HCT116 (cell line): ENCODE data around the gene VSNL1. TPM values are rescaled to one million over a fixed set of nuclear protein-coding genes. Genes with fewer than 3 reads are reported as not detected.

Experiments used
- ATAC-seq: fragments of 200-7000 bp; cut with Tn5 transposase; 2 replicates; pipeline ENCODE4 v1.9.1; 2020; ENCODE audit warnings: mild to moderate bottlenecking, moderate library complexity
- BruUV-seq: library from RNA; stranded (reverse); fragments of 400-500 nt; replicated peaks from 2 replicates; lab custom pipeline; 2021; lab: Mats Ljungman, UMichigan
- CTCF ChIA-PET: fragments of 300-600 bp; sonication (Branson Sonifier 250); formaldehyde crosslinking; loops from one replicate; lab custom pipeline; 2021; ENCODE audit warnings: antibody characterized with exemption; lab: Charles Lee
- POLR2A ChIA-PET: fragments of 300-600, 350-600 bp; sonication (Branson Sonifier 250); formaldehyde crosslinking; loops from one replicate; lab custom pipeline; 2021; ENCODE audit warnings: antibody characterized with exemption; lab: Charles Lee
- RAD21 ChIA-PET, 2 experiments: fragments of 300-600 bp; sonication (Branson Sonifier 250); formaldehyde crosslinking; loops; one replicate each; lab custom pipeline; 2023; ENCODE audit warnings: low total read pairs in 2 of 2; ENCODE audit not compliant: uncharacterized antibody in 2 of 2, unreplicated experiment in 2 of 2, low non-redundant PET in 1 of 2; lab: Charles Lee
- DNase-seq: peaks from one replicate; pipeline ENCODE4 v3.0.0-alpha.2; 2010; ENCODE audit warnings: low read depth, low spot score
- H2AFZ ChIP-seq: fragments of 200-600 bp; shearing (Covaris generic), sonication (generic); 2 replicates; pipeline ENCODE4 v1.6.1; 2017; ENCODE audit warnings: low read depth, mixed run types, mixed read lengths, antibody characterized with exemption, low read length; ENCODE audit not compliant: poor library complexity, severe bottlenecking
- H3K27ac ChIP-seq: 2 replicates; pipeline ENCODE4 v1.5.1; 2012; ENCODE audit warnings: low read depth, low read length
- H3K27me3 ChIP-seq: fragments of 200-600 bp; sonication (generic); 2 replicates; pipeline ENCODE4 v1.6.1; 2016; ENCODE audit warnings: mixed run types, low read length, mixed read lengths; ENCODE audit not compliant: insufficient read depth
- H3K36me3 ChIP-seq, 2 experiments: fragments of 200-500 bp in 1 of 2; fragments of 200-600 bp in 1 of 2; sonication (Bioruptor generic) in 1 of 2; sonication (generic) in 1 of 2; 2 replicates each; pipeline versions ENCODE4 v1.5.1 to v1.6.1; 2014 to 2016; ENCODE audit warnings: low read length in 2 of 2, inconsistent platforms in 1 of 2, mixed read lengths in 1 of 2, mixed run types in 1 of 2; ENCODE audit not compliant: insufficient read depth in 2 of 2, control insufficient read depth in 1 of 2
- H3K4me1 ChIP-seq, 2 experiments: fragments of 200-600 bp in 1 of 2; sonication (generic) in 1 of 2; 2 replicates each; pipeline versions ENCODE4 v1.5.1 to v1.6.1; 2012 to 2017; ENCODE audit warnings: low read length in 2 of 2, inconsistent platforms in 1 of 2, mild to moderate bottlenecking in 1 of 2, mixed read lengths in 1 of 2, mixed run types in 1 of 2, moderate library complexity in 1 of 2; ENCODE audit not compliant: insufficient read depth in 2 of 2, control insufficient read depth in 1 of 2
- H3K4me2 ChIP-seq: fragments of 200-600 bp; sonication (generic); 2 replicates; pipeline ENCODE4 v1.6.1; 2017; ENCODE audit warnings: mixed run types, low read length, mixed read lengths
- H3K4me3 ChIP-seq, 2 experiments: fragments of 200-600 bp in 1 of 2; sonication (generic) in 1 of 2; replicated peaks in 1 of 2; 2 replicates each; pipeline ENCODE4 v1.5.1; 2011 to 2016; ENCODE audit warnings: low read length in 2 of 2, control low read depth in 1 of 2, low read depth in 1 of 2, mild to moderate bottlenecking in 1 of 2, mixed read lengths in 1 of 2, mixed run types in 1 of 2
- H3K79me2 ChIP-seq: fragments of 200-600 bp; sonication (generic); 2 replicates; pipeline ENCODE4 v1.6.1; 2017; ENCODE audit warnings: mild to moderate bottlenecking, mixed run types, low read length, moderate library complexity, mixed read lengths; ENCODE audit not compliant: insufficient read depth
- H3K9ac ChIP-seq: fragments of 200-600 bp; sonication (generic); 2 replicates; pipeline ENCODE4 v1.6.1; 2016; ENCODE audit warnings: low read length, mixed read lengths
- H3K9me2 ChIP-seq: fragments of 200-600 bp; sonication (generic), shearing (Covaris generic); 2 replicates; pipeline ENCODE4 v1.6.1; 2017; ENCODE audit warnings: mixed run types, mild to moderate bottlenecking, moderate library complexity; ENCODE audit not compliant: insufficient read depth
- H3K9me3 ChIP-seq, 2 experiments: fragments of 200-500 bp in 1 of 2; fragments of 200-600 bp in 1 of 2; sonication (Bioruptor generic) in 1 of 2; sonication (generic) in 1 of 2; 2 replicates each; pipeline ENCODE4 v1.6.1; 2014 to 2017; ENCODE audit warnings: low read length in 2 of 2, mixed read lengths in 2 of 2, inconsistent platforms in 1 of 2, low read depth in 1 of 2, mild to moderate bottlenecking in 1 of 2, mixed run types in 1 of 2, moderate library complexity in 1 of 2; ENCODE audit not compliant: control insufficient read depth in 1 of 2, insufficient read depth in 1 of 2
- H4K20me1 ChIP-seq: fragments of 200-600 bp; sonication (generic), shearing (Covaris generic); 2 replicates; pipeline ENCODE4 v1.6.1; 2017; ENCODE audit warnings: mixed run types, mild to moderate bottlenecking, moderate library complexity; ENCODE audit not compliant: insufficient read depth
- EGR1 ChIP-seq: IDR thresholded peaks from 2 replicates; pipeline ENCODE4 v1.6.1; 2012; ENCODE audit warnings: low read depth
- ELF1 ChIP-seq: IDR thresholded peaks from 2 replicates; pipeline ENCODE4 v1.6.1; 2012; ENCODE audit warnings: low read depth, borderline replicate concordance
- POLR2A ChIP-seq: IDR thresholded peaks from 2 replicates; pipeline ENCODE4 v1.7.0; 2011; ENCODE audit warnings: borderline replicate concordance; ENCODE audit not compliant: insufficient read depth, insufficient read length; ENCODE audit errors: extremely low read depth
- SRF ChIP-seq: IDR thresholded peaks from 2 replicates; pipeline ENCODE4 v1.6.1; 2012; ENCODE audit warnings: low read depth
- YY1 ChIP-seq: IDR thresholded peaks from 2 replicates; pipeline ENCODE4 v1.6.1; 2011; ENCODE audit warnings: low read length, low read depth, moderate library complexity, mild to moderate bottlenecking; ENCODE audit not compliant: insufficient replicate concordance; ENCODE audit errors: extremely low read depth
- intact Hi-C: fragments of 100-400 bp; cut with micrococcal nuclease; formaldehyde crosslinking; loops from 2 replicates; pipeline ENCODE4 v1.10.0; 2022
- total RNA-seq: library from RNA; stranded (reverse); gene quantifications from one replicate; pipeline ENCODE4 v1.2.1, GENCODE V29; 2021; ENCODE audit not compliant: unreplicated experiment
- TF ChIP-seq, protein P1 (sequence below): IDR thresholded peaks from 2 replicates; pipeline ENCODE4 v1.6.1; 2012; ENCODE audit warnings: low read depth

VSNL1 gene
- total RNA-seq, 1 experiment from 2014 or later = 4.6 TPM

DNA sequence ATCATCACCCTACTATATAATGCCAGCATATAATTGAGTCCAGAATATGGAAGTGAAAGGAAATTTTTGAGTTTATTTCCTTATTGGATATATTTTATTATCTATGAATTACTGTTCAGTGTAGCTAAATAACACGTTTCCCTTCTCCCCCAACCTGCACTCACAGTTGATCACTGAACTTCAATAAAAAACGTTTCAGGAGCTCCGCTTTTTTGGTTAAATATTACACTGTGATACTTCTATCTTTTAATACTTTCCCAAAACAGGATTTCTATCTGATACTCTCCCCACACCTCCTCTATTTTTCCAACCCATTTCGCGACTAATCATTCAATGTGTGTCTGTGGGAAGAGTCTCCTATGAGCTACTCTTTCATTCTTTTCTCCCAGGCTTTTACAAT lies 7.2 kb downstream of the VSNL1 start:
- no peak overlapping the region for H2AFZ ChIP-seq
- ChIA-PET POLR2A (no interaction called here), CTCF (no interaction called here), RAD21 (no interaction called here)
- H3K27me3 ChIP-seq = no peaks in the 10 kb centered on the region
- ATAC-seq (no peak), DNase-seq (no peak)
- H4K20me1 ChIP-seq = no peaks in the 10 kb centered on the region
- H3K9me2 ChIP-seq = no peaks in the 10 kb centered on the region
- H3K4me2 ChIP-seq = no peak overlapping the region
- H3K4me3 ChIP-seq = no peak overlapping the region
- TF ChIP-seq YY1 = no peak
- TF ChIP-seq EGR1 = no peak
- TF ChIP-seq, protein P1, sequence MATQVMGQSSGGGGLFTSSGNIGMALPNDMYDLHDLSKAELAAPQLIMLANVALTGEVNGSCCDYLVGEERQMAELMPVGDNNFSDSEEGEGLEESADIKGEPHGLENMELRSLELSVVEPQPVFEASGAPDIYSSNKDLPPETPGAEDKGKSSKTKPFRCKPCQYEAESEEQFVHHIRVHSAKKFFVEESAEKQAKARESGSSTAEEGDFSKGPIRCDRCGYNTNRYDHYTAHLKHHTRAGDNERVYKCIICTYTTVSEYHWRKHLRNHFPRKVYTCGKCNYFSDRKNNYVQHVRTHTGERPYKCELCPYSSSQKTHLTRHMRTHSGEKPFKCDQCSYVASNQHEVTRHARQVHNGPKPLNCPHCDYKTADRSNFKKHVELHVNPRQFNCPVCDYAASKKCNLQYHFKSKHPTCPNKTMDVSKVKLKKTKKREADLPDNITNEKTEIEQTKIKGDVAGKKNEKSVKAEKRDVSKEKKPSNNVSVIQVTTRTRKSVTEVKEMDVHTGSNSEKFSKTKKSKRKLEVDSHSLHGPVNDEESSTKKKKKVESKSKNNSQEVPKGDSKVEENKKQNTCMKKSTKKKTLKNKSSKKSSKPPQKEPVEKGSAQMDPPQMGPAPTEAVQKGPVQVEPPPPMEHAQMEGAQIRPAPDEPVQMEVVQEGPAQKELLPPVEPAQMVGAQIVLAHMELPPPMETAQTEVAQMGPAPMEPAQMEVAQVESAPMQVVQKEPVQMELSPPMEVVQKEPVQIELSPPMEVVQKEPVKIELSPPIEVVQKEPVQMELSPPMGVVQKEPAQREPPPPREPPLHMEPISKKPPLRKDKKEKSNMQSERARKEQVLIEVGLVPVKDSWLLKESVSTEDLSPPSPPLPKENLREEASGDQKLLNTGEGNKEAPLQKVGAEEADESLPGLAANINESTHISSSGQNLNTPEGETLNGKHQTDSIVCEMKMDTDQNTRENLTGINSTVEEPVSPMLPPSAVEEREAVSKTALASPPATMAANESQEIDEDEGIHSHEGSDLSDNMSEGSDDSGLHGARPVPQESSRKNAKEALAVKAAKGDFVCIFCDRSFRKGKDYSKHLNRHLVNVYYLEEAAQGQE = no peak
- TF ChIP-seq ELF1 = no peak
- TF ChIP-seq SRF = no peak
- intact Hi-C loops = no loop called here
- peaks cover 3 to 19% of the 10 kb centered on the region in 2 experiments; a peak in 3 of 4 replicates for H3K4me1 ChIP-seq
- no TSS peak for BruUV-seq
- no peaks in the 10 kb centered on the region for H3K9me3 ChIP-seq
- no peak overlapping the region for H3K27ac ChIP-seq
- no peaks in the 10 kb centered on the region for H3K79me2 ChIP-seq
- H3K36me3 ChIP-seq = no peaks in the 10 kb centered on the region
- no peak overlapping the region for H3K9ac ChIP-seq

DNA sequence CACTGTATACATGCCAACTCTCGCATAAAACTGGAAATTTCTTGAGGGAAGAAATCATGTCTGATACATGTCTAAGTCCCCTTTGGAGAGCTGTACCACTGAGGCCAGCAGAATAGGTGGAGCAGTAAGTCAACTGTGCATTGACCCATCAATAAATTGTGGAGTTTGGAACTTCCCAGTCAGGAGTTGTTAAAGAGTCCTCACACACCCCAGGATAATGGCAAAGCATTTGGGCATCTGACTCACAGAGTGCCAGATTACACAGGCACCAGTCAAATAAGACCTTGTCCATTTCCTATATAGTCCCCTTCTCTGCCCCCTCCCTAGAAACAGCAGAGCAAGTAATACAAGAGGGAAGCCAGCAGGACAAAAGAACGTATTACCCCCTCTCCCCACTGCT lies 10.4 kb downstream of the VSNL1 start:
- no peak overlapping the region for H3K4me3 ChIP-seq
- no peak overlapping the region for H3K9ac ChIP-seq
- H3K9me2 ChIP-seq = no peaks in the 10 kb centered on the region
- H3K9me3 ChIP-seq = no peaks in the 10 kb centered on the region
- DNase-seq (no peak), ATAC-seq (no peak)
- H3K79me2 ChIP-seq = no peaks in the 10 kb centered on the region
- no peaks in the 10 kb centered on the region for H3K4me1 ChIP-seq
- no TSS peak for BruUV-seq
- H2AFZ ChIP-seq = no peak overlapping the region
- intact Hi-C loops = no loop called here
- no peaks in the 10 kb centered on the region for H3K36me3 ChIP-seq
- H4K20me1 ChIP-seq = no peaks in the 10 kb centered on the region
- TF ChIP-seq POLR2A = no peak
- TF ChIP-seq, all 23 proteins: peak for 0
- Histone ChIP-seq H3K4me2 (no peak overlapping the region), H3K27me3 (no peaks in the 10 kb centered on the region), H3K27ac (no peak overlapping the region)
- ChIA-PET CTCF (no interaction called here), POLR2A (no interaction called here), RAD21 (no interaction called here)
